GM18873 (cell line): ENCODE measurements around the gene TCHHL1.

ENCODE experiments used
- ATAC-seq: cut with Tn5 transposase; IDR thresholded peaks from one replicate; pipeline ENCODE4 v1.9.1; 2021; ENCODE audit warnings: mild to moderate bottlenecking, moderate library complexity, moderate number of reproducible peaks; ENCODE audit not compliant: unreplicated experiment, low FRiP score

TCHHL1 gene

GRCh38 chr1:152039886-152040285 is 49.0 kb downstream of the TCHHL1 start:
- ATAC-seq: no peak

GRCh38 chr1:152039461-152039860 is 49.4 kb downstream of the TCHHL1 start:
- ATAC-seq: no peak

DNA sequence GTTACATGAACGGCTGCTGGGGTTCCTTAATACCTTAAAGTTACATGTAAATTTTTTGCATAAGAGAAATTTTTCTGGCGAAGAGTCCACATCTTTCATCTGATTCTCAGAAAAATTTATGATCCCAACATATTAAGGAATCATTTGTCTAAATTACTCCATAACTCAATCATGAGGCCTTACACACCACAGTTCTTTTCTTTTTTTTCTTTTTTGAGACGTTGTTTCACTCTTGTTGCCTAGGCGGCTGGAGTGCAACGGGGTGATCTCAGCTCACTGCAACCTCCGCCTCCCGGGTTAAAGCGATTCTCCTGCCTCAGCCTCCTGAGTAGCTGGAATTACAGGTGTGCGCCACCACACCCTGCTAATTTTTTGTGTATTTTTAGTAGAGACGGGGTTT is 50.0 kb downstream of the TCHHL1 start:
- no peak for ATAC-seq

- no peak for ATAC-seq
Observed at GRCh38 chr1:152036267-152037216, 52.3 kb downstream of the TCHHL1 start, which contains the start of gene S100A11. Gene S100A11, minus strand, starts transcription at chr1:152037004. Its CDS starts 89 bp downstream, at chr1:152036915.

GRCh38 chr1:152035539-152036266 is 53.2 kb downstream of the TCHHL1 start:
- ATAC-seq: no peak

DNA sequence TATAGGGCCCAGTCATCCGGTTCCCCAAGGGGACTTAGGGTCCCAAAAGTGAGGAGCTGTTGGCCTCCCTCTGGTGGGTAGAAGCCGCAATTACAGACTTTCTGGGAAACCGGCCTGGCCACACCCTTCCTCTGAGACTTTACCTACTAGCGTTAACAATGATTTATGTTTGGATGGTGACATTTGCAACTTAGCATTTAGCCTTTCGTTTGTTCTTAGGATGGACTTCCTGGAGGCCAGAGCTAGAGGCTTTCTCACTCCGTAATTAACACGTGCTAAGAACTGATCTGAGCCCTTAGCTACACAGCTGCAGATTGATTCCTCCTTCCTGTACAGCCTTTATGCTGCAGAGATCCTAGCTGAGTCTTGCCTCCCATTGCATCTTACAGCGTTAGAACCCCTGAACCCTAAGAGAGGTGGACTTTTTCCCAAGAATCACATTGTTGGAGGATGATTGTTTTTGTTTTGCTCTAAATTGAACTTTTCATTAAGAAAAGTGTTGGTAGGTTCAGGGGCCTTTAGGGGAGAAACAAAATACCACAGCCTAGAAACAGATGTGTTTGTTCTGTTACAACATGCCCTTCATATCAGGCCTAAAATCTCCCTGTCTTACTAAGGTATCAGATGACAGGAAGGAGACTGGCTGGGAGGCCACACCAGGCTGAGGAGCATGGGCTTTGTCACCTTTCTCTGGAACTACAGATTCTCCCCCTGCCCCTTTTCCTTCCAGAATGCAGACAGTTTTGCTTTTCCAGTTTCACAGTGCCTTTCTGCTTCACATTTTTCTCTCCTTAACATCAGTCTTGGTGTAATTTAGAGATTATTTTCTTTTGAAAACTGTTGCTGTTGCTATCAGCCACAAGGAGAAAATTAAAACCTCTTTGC is 54.0 kb downstream of the TCHHL1 start:
- peak; percentile 58 for ATAC-seq

DNA sequence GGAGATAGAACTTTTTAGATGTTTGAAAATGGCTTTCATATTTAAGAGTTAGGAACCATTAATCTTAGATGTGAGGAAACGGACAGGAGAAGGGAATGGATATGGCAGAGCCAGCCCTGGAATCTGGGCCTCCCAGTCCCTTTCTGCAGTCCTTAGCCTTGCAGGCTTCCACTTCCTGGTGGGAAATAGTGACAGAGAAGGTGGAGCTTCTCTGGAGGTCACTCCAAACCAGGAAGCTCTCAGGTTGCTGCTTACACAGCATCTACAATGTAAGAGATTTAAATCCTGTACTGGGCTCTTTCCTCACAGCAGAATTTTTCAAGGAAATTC is 54.6 kb downstream of the TCHHL1 start:
- peak; percentile 9 for ATAC-seq
